Type B pancreatic cell (in vitro differentiated cells): ENCODE measurements around the gene DNAJB8. TPM values are rescaled to one million over a fixed set of nuclear protein-coding genes. Genes with fewer than 3 reads are reported as not detected.

ENCODE experiments used
- DNase-seq: peaks from one replicate; pipeline ENCODE4 v3.0.0; 2021; ENCODE audit warnings: mixed read lengths; ENCODE audit not compliant: unreplicated experiment; ENCODE audit errors: extremely low spot score
- H3K27ac Mint-ChIP-seq: 2 replicates; pipeline ENCODE4 v1.8.0; 2021; ENCODE audit warnings: mild to moderate bottlenecking, mixed read lengths
- H3K27me3 Mint-ChIP-seq: 2 replicates; pipeline ENCODE4 v1.8.0; 2021; ENCODE audit warnings: mixed read lengths
- H3K36me3 Mint-ChIP-seq: 2 replicates; pipeline ENCODE4 v1.8.0; 2021; ENCODE audit warnings: mixed read lengths
- H3K4me1 Mint-ChIP-seq: one replicate; pipeline ENCODE4 v1.8.0; 2021; ENCODE audit warnings: mixed read lengths; ENCODE audit not compliant: unreplicated experiment
- H3K4me3 Mint-ChIP-seq: 2 replicates; pipeline ENCODE4 v1.8.0; 2021; ENCODE audit warnings: mild to moderate bottlenecking, mixed read lengths
- H3K9me3 Mint-ChIP-seq: 2 replicates; pipeline ENCODE4 v1.8.0; 2021; ENCODE audit warnings: mixed read lengths
- CTCF ChIP-seq: fragments of 200-600 bp; sonication (generic); conservative IDR thresholded peaks from 2 replicates; pipeline ENCODE4 v1.5.0; 2021; ENCODE audit warnings: antibody characterized with exemption, mild to moderate bottlenecking
- total RNA-seq: library from RNA; stranded (reverse); gene quantifications from 2 replicates; pipeline ENCODE4 v1.2.1, GENCODE V29; 2021; ENCODE audit warnings: low replicate concordance

Gene DNAJB8
- total RNA-seq, 1 donor from 2014 or later: not detected

DNA sequence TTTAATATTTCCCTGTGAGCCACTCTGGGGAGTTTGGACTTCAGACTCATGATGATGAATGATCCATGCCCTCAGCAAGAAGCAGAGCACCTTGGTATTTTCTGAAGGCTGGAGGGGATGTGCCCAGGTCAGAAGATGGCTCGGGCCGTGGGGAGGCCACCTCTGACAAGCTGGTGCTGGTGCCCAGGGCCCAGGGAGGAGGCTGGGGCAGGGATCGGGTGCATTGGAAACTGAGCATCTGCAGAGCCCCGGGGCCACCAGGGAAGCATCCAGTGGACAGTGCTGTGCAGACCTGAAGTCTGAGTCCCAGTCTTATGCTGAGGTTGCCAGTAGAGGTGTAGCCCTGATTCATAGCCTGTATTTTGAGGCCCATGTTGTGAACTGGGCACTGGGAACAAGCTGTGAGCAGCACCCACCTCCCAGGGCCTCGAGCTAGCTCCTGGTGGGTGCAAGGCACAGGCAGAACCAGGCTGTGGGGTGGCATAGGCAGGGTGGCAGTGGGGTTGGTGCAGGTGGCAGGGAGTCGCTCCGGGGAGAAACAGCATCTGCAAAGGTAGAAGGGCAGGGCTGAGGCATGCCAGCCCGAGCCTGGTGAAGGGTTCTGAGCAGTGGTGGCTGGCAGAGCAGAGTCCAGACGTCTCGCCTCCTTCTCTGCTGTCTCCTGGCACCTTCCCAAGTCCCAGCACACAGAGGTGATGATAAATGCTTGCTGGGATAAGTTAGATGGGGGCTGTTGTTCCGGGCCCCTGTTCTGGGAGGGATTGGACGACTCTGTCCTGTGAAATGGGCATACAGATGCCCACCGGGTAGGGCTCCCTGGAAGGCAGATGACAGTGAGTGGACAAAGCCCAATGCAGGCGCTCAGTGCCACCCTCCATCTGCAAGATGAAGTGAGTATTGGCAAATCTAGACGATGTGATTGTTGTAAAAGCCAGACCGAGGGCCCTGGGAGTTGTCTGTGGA lies 10.6 kb downstream of the DNAJB8 start:
- no peak overlapping the region for H3K27ac Mint-ChIP-seq

GRCh38 chr3:128455116-128455515 lies 11.6 kb downstream of the DNAJB8 start:
- peaks cover 23% of the 10 kb centered on the region for H3K27me3 Mint-ChIP-seq

More for the DNA sequence above, 10.6 kb downstream of the DNAJB8 start:
- Mint-ChIP-seq H3K4me3 (no peak overlapping the region), H3K27me3 (peaks cover 28% of the 10 kb centered on the region), H3K9me3 (no peaks in the 10 kb centered on the region), H3K4me1 (peaks cover 4% of the 10 kb centered on the region), H3K36me3 (no peaks in the 10 kb centered on the region)
- no peak for DNase-seq
- TF ChIP-seq CTCF: no peak

GRCh38 chr3:128454310-128454618 lies 12.4 kb downstream of the DNAJB8 start:
- H3K4me1 Mint-ChIP-seq: peaks cover 4% of the 10 kb centered on the region
- H3K9me3 Mint-ChIP-seq: no peaks in the 10 kb centered on the region
- peaks cover 24% of the 10 kb centered on the region for H3K27me3 Mint-ChIP-seq
- no peaks in the 10 kb centered on the region for H3K36me3 Mint-ChIP-seq
- peak overlapping the region; percentile 6 for H3K27ac Mint-ChIP-seq
- no peak overlapping the region for H3K4me3 Mint-ChIP-seq
- no peak for TF ChIP-seq CTCF
- DNase-seq: no peak

More at GRCh38 chr3:128455116-128455515, 11.6 kb downstream of the DNAJB8 start:
- Mint-ChIP-seq H3K9me3 (no peaks in the 10 kb centered on the region), H3K4me3 (no peak overlapping the region), H3K36me3 (no peaks in the 10 kb centered on the region), H3K4me1 (peaks cover 4% of the 10 kb centered on the region), H3K27ac (no peak overlapping the region)
- DNase-seq: no peak
- TF ChIP-seq CTCF: no peak

DNA sequence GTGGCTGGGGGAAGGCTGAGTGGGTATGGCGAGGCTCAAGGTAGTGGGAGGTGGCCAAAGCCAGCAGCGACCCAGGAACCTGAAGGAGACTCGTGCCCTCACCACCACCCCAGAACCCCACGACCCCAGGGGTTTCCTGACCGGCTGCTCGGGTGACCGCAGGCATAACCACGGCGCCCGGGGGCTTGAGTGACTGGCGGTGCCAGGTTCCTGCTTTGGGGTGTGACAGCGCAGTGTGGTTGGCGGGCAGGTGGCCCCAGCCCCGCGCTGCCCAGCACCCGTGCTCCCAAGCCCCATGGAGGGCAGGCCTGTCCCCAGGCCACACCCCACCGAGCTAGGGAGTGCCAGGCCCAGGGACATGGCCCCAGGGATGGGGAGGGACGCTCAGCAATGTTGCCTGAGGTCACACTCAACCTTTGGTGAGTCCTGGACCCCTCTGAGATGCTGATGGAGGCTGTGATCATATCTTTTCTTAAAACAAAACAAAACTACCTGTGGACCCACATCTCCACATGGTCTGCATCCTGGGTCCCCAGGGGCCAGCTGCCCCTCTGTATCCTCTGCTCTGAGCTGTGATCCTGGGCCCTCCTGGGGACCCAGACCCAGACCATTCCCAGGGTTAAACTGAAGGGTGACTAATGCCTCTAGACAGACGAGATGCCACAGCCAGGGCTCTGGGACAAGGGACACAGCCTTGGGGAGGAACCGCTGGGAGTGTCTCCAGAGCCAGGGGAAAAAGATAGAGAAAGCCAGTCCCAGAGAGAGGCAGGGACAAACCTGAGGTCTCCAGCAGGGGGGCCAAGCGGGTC lies 13.0 kb downstream of the DNAJB8 start:
- H3K27me3 Mint-ChIP-seq: peaks cover 27% of the 10 kb centered on the region
- H3K36me3 Mint-ChIP-seq: no peaks in the 10 kb centered on the region
- no peak for TF ChIP-seq CTCF
- H3K27ac Mint-ChIP-seq: no peak overlapping the region
- H3K4me3 Mint-ChIP-seq: no peak overlapping the region
- no peak for DNase-seq
- H3K4me1 Mint-ChIP-seq: peaks cover 6% of the 10 kb centered on the region
- no peaks in the 10 kb centered on the region for H3K9me3 Mint-ChIP-seq

- TF ChIP-seq CTCF: no peak
- Mint-ChIP-seq H3K27ac (no peak overlapping the region), H3K4me3 (no peak overlapping the region), H3K36me3 (no peaks in the 10 kb centered on the region), H3K27me3 (peaks cover 31% of the 10 kb centered on the region), H3K4me1 (peaks cover 9% of the 10 kb centered on the region), H3K9me3 (no peaks in the 10 kb centered on the region)
- DNase-seq: no peak
These were observed 13.9 kb downstream of the DNAJB8 start for GRCh38 chr3:128452678-128453275.
